OCI-LY7 (cell line): ENCODE measurements around the gene JAK3. TPM values are rescaled to one million over a fixed set of nuclear protein-coding genes. Genes with fewer than 3 reads are reported as not detected.
"Not testable (repeated sequence)": the region's sequence is repeated elsewhere in the genome, so short reads cannot be mapped to it uniquely, and the experiment has no call there.

Experiments
- BruUV-seq: library from RNA; stranded (reverse); fragments of 400-500 nt; replicated peaks from 2 replicates; lab custom pipeline; 2021; lab: Mats Ljungman, UMichigan
- CTCF ChIA-PET: fragments of 300-600 bp; sonication (Branson Sonifier 250); formaldehyde crosslinking; loops from one replicate; lab custom pipeline; 2022; ENCODE audit warnings: antibody characterized with exemption; ENCODE audit not compliant: unreplicated experiment; lab: Charles Lee
- POLR2A ChIA-PET: fragments of 300-600 bp; sonication (Branson Sonifier 250); formaldehyde crosslinking; loops from one replicate; lab custom pipeline; 2022; ENCODE audit warnings: antibody characterized with exemption; lab: Charles Lee
- DNase-seq: peaks from one replicate; pipeline ENCODE4 v3.0.0-alpha.2; 2015; ENCODE audit warnings: low spot score
- H2AFZ ChIP-seq: fragments of 200-600 bp; sonication (generic), shearing (Covaris generic); 2 replicates; pipeline ENCODE4 v1.6.1; 2014; ENCODE audit warnings: mild to moderate bottlenecking, antibody characterized with exemption, low read length, moderate library complexity
- H3K27ac ChIP-seq: fragments of 200-600 bp; sonication (generic); 2 replicates; pipeline ENCODE4 v1.5.1; 2014; ENCODE audit warnings: mixed run types, low read depth, mild to moderate bottlenecking, moderate library complexity, low read length, inconsistent platforms; ENCODE audit not compliant: poor library complexity, severe bottlenecking
- H3K36me3 ChIP-seq: fragments of 200-600 bp; sonication (generic); 2 replicates; pipeline ENCODE4 v1.6.1; 2014; ENCODE audit warnings: mild to moderate bottlenecking, antibody characterized with exemption, low read length, moderate library complexity, mixed read lengths; ENCODE audit not compliant: insufficient read depth
- H3K4me1 ChIP-seq: fragments of 200-600 bp; sonication (generic); 2 replicates; pipeline ENCODE4 v1.5.1; 2014; ENCODE audit warnings: mild to moderate bottlenecking, low read length; ENCODE audit not compliant: insufficient read depth, poor library complexity, severe bottlenecking
- H3K4me2 ChIP-seq: fragments of 200-600 bp; sonication (generic); 2 replicates; pipeline ENCODE4 v1.6.1; 2014; ENCODE audit warnings: mild to moderate bottlenecking, low read length
- H3K4me3 ChIP-seq: fragments of 200-600 bp; sonication (generic); 2 replicates; pipeline ENCODE4 v1.5.1; 2014; ENCODE audit warnings: mild to moderate bottlenecking, low read depth, low read length; ENCODE audit not compliant: poor library complexity, severe bottlenecking
- H3K79me2 ChIP-seq: fragments of 200-600 bp; sonication (generic); 2 replicates; pipeline ENCODE4 v1.6.1; 2016; ENCODE audit warnings: low read depth, mild to moderate bottlenecking, low read length, moderate library complexity, mixed read lengths; ENCODE audit not compliant: insufficient read depth
- H3K9me2 ChIP-seq: fragments of 200-600 bp; sonication (generic); 2 replicates; pipeline ENCODE4 v1.6.1; 2016; ENCODE audit warnings: mild to moderate bottlenecking, low read length, mixed read lengths; ENCODE audit not compliant: insufficient read depth
- H3K9me3 ChIP-seq: fragments of 200-600 bp; sonication (generic); 2 replicates; pipeline ENCODE4 v1.6.1; 2014; ENCODE audit warnings: mild to moderate bottlenecking, mixed run types, low read length, mixed read lengths
- H4K20me1 ChIP-seq: fragments of 200-600 bp; sonication (generic); 2 replicates; pipeline ENCODE4 v1.6.1; 2014; ENCODE audit warnings: mild to moderate bottlenecking, antibody characterized with exemption, low read length, moderate library complexity, mixed read lengths; ENCODE audit not compliant: insufficient read depth
- CTCF ChIP-seq: fragments of 200-600 bp; sonication (generic); conservative IDR thresholded peaks from 2 replicates; pipeline ENCODE4 v1.5.1; 2014; ENCODE audit warnings: mild to moderate bottlenecking, antibody characterized with exemption, low read length, moderate library complexity, mixed read lengths
- EZH2phosphoT487 ChIP-seq: fragments of 200-600 bp; sonication (generic); IDR thresholded peaks from 2 replicates; pipeline ENCODE4 v1.6.1; 2018; ENCODE audit warnings: low read depth, borderline replicate concordance, mild to moderate bottlenecking, mixed run types, antibody characterized with exemption, low read length, moderate library complexity, mixed read lengths
- intact Hi-C: fragments of 100-400 bp; cut with micrococcal nuclease; formaldehyde crosslinking; loops from one replicate; pipeline ENCODE4 v1.10.0; 2022; ENCODE audit not compliant: unreplicated experiment
- total RNA-seq, 2 experiments: library from RNA; depleted of rRNA in 1 of 2; stranded (reverse); fragments of >200 nt in 1 of 2; shearing (Covaris generic) in 1 of 2; gene quantifications; 2 replicates each; pipeline ENCODE4 v1.2.3, GENCODE V29; 2014 to 2022

The JAK3 gene
- total RNA-seq, 2 experiments from 2014 or later = 14.0 to 25.3 TPM

- Histone ChIP-seq H3K36me3 (peaks cover 85% of the 10 kb centered on the region), H3K9me3 (no peaks in the 10 kb centered on the region), H3K27ac (no peak overlapping the region), H3K4me3 (no peak overlapping the region), H4K20me1 (no peaks in the 10 kb centered on the region), H2AFZ (no peak overlapping the region), H3K4me1 (peaks cover 12% of the 10 kb centered on the region), H3K4me2 (no peak overlapping the region), H3K9me2 (no peaks in the 10 kb centered on the region), H3K79me2 (no peaks in the 10 kb centered on the region)
- DNase-seq = no peak
- BruUV-seq = no TSS peak
- intact Hi-C loops = no loop called here
- ChIA-PET POLR2A (interaction anchor here (0.6 kb wide), 1 partner anchor 302 kb away, joined by 6 read pairs; no protein-coding TSS in a partner anchor), CTCF (no interaction called here)
- TF ChIP-seq EZH2phosphoT487 (no peak), CTCF (no peak)
These were observed 68.5 kb downstream of the JAK3 start for GRCh38 chr19:17778968-17779929.

GRCh38 chr19:17778251-17778967, 69.4 kb downstream of the JAK3 start:
- Histone ChIP-seq H2AFZ (no peak overlapping the region), H3K36me3 (peaks cover 83% of the 10 kb centered on the region), H3K4me3 (no peak overlapping the region), H3K9me2 (no peaks in the 10 kb centered on the region), H3K79me2 (no peaks in the 10 kb centered on the region), H3K4me2 (no peak overlapping the region), H3K27ac (no peak overlapping the region), H3K4me1 (peaks cover 12% of the 10 kb centered on the region), H3K9me3 (no peaks in the 10 kb centered on the region), H4K20me1 (no peaks in the 10 kb centered on the region)
- TF ChIP-seq CTCF (no peak), EZH2phosphoT487 (no peak)
- ChIA-PET POLR2A (interaction anchor here (0.9 kb wide), 1 partner anchor 11 kb away, joined by 4 read pairs; no protein-coding TSS in a partner anchor), CTCF (no interaction called here)
- peak; percentile 79 for DNase-seq
- intact Hi-C loops = no loop called here
- BruUV-seq = no TSS peak

GRCh38 chr19:17777840-17778239, 69.9 kb downstream of the JAK3 start:
- DNase-seq, BruUV-seq, CTCF ChIA-PET, H3K4me3 ChIP-seq, H3K9me3 ChIP-seq, H3K4me2 ChIP-seq, intact Hi-C loops, H4K20me1 ChIP-seq, H3K27ac ChIP-seq, H3K79me2 ChIP-seq, H2AFZ ChIP-seq, H3K9me2 ChIP-seq: not testable (repeated sequence)
- Histone ChIP-seq H3K4me1 (peaks cover 12% of the 10 kb centered on the region), H3K36me3 (peaks cover 86% of the 10 kb centered on the region)
- POLR2A ChIA-PET = interaction anchor here (0.9 kb wide), 1 partner anchor 10 kb away, joined by 4 read pairs; no protein-coding TSS in a partner anchor
